ENCODE data around the gene CAMSAP2. TPM values are rescaled to one million over a fixed set of nuclear protein-coding genes. Genes with fewer than 3 reads are reported as not detected.

CAMSAP2 gene
- polyA plus RNA-seq, 2 of the 4 experiments (the other 2 are of a cell fraction): 17.3 to 28.5 TPM

DNA sequence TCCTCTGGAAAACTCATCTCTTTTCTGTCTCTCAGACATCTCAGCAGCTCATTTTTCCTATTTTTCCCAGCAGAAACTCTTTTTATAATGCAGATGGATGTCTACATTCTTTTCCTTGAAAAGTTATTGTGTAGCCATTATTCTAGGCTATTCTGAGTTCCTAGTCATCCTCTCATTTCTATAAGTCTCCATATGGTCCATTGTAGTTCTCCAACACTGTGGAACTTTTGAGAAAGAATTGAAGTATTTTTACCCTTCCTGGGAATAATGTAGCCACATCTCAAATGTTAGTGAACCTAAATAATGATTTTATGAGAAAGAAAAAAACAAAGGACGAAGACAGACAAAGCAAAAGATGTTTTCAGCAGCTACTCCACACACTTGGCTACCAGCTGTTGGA is 107.7 kb downstream of the CAMSAP2 start (continued):
- TF ChIP-seq FOXS1 (CRISPR knock-in tag; IDR thresholded peaks at IDR 0.05): no peak
- TF ChIP-seq MAFK (IDR thresholded peaks at IDR 0.05; ENCODE audit: partially characterized antibody): no peak
- TF ChIP-seq PHF8 (IDR thresholded peaks at IDR 0.05; ENCODE audit: borderline replicate concordance, low read depth): no peak
- TF ChIP-seq SMC3 (IDR thresholded peaks at IDR 0.05): no peak

DNA sequence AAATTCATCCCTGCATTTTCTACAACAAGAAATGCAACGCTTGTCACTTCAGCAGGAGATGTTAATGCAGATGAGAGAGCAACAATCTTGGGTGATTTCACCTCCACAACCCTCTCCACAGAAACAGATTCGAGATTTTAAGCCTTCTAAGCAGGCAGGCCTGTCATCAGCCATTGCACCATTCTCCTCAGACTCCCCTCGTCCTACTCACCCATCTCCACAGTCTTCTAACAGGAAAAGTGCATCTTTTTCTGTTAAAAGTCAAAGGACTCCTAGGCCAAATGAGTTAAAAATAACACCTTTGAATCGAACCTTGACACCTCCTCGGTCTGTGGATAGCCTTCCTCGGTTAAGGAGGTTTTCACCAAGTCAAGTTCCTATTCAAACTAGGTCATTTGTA is 110.7 kb downstream of the CAMSAP2 start:
- no peak for ATAC-seq
- POLR2A ChIA-PET: no interaction called here

DNA sequence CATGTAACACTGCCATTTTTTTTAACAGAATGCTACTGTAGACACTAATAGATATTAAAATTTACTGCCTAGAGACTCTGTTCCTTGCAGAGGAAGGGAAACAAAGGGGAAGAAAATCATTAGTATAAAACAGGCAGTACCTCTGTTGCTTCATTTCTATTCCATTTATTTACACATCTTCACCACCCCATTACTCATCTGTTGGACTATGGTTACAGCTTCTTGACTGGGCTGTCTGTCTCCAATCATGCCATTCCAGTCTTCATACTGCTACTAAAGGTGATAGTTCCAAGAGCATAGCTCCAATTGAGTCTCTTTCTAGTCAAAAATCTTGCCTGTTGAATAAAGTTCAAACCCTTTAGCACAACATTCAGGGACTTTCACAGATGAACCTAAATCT is 111.9 kb downstream of the CAMSAP2 start:
- Histone ChIP-seq H3K27ac (no peak overlapping the region), H3K4me1 (peaks cover 11% of the 10 kb centered on the region), H3K9me3 (no peaks in the 10 kb centered on the region), H3K4me3 (no peak overlapping the region), H3K4me2 (peak overlapping the region; percentile 15; the same call in 1 of the 3 replicates)
- ATAC-seq: peak in 1 of 2 experiments; percentile 54; a peak in 2 of 6 replicates
- no peak for TF ChIP-seq NR3C1 (IDR thresholded peaks at IDR 0.05)
- TF ChIP-seq KDM5A (IDR thresholded peaks at IDR 0.05): no peak
- TF ChIP-seq, protein P1, sequence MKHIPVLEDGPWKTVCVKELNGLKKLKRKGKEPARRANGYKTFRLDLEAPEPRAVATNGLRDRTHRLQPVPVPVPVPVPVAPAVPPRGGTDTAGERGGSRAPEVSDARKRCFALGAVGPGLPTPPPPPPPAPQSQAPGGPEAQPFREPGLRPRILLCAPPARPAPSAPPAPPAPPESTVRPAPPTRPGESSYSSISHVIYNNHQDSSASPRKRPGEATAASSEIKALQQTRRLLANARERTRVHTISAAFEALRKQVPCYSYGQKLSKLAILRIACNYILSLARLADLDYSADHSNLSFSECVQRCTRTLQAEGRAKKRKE (CRISPR knock-in tag; IDR thresholded peaks at IDR 0.05; ENCODE audit: low read depth): no peak
- no peak for TF ChIP-seq MAFK (IDR thresholded peaks at IDR 0.05; ENCODE audit: partially characterized antibody)
- TF ChIP-seq HOXB5 (CRISPR knock-in tag; IDR thresholded peaks at IDR 0.05): no peak
- TF ChIP-seq, protein P2, sequence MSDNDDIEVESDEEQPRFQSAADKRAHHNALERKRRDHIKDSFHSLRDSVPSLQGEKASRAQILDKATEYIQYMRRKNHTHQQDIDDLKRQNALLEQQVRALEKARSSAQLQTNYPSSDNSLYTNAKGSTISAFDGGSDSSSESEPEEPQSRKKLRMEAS (IDR thresholded peaks at IDR 0.05): no peak
- TF ChIP-seq FOSL2 (IDR thresholded peaks at IDR 0.05): no peak
- no peak for TF ChIP-seq FOSL2 (CRISPR knock-in tag; IDR thresholded peaks at IDR 0.05)
- no peak for TF ChIP-seq ESRRA (IDR thresholded peaks at IDR 0.05; ENCODE audit: borderline replicate concordance, low read length)
- TF ChIP-seq RAD21 (conservative IDR thresholded peaks at IDR 0.05 in 1 of 2, IDR thresholded peaks at IDR 0.05 in 1 of 2): no peak
- FAIRE-seq: peak; percentile 39
- ChIA-PET CTCF (interaction anchor here (1.3 to 1.4 kb wide), 2 partner anchors 121 to 264 kb away, joined by 3 to 4 read pairs; no protein-coding TSS in a partner anchor), POLR2A (no interaction called here)
- no peak for DNase-seq (ENCODE audit: low read depth in 1 of 2, low spot score in 1 of 2)

More for the DNA sequence above, 110.7 kb downstream of the CAMSAP2 start:
- Histone ChIP-seq H3K27ac (no peak overlapping the region), H3K9me3 (no peaks in the 10 kb centered on the region), H3K4me3 (no peak overlapping the region), H3K4me1 (peaks cover 11% of the 10 kb centered on the region), H3K4me2 (no peak overlapping the region)
- FAIRE-seq (no peak), DNase-seq (ENCODE audit: low read depth in 1 of 2, low spot score in 1 of 2) (no peak)
- 87% methylated on average over 6 of the region's 6 CpGs for WGBS (ENCODE audit: missing lambda C conversion rate)
- CTCF ChIA-PET: no interaction called here
- TF ChIP-seq TFCP2L1 (CRISPR knock-in tag; IDR thresholded peaks at IDR 0.05) (no peak), HOXA7 (CRISPR knock-in tag; IDR thresholded peaks at IDR 0.05) (no peak)

DNA sequence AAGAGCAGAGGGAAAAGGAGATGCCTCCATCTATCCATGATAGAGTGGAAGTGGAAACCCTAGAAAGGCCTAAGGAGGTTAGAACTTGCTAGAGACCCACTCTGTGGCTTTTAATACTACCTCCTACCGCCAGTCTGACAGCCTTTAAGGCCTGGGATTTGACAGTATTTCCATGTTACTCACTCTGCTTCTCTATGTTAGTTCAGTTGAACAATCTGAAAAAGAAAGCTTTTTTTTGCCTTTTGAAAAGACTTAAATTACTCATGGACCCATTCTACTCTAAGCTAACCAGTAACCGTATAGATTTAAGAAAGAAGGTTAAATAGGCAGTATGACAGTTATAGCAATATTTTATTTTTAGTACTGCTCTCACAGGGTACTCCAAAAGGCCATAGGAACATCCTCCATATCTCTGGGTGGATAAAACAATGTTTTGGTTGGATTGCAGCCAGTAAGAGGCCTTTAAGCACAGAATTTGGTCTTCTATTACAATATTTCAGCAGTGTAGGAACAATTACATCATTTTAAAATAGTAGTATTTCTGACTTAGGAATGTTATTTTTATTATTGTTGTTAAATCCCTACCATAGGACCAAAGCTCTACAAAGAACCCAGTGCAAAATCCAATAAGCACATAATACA is 118.1 kb downstream of the CAMSAP2 start:
- ChIA-PET CTCF (interaction anchor here (0.7 kb wide), 1 partner anchor 55 kb away, joined by 3 read pairs; no protein-coding TSS in a partner anchor), POLR2A (interaction anchor here (1.1 kb wide), 1 partner anchor 186 kb away, joined by 3 read pairs; no protein-coding TSS in a partner anchor)
- TF ChIP-seq POLR2A (IDR thresholded peaks at IDR 0.05; ENCODE audit: low read length): no peak
- TF ChIP-seq MYC (IDR thresholded peaks at IDR 0.05; ENCODE audit: borderline replicate concordance, low read length): no peak
- no peak for TF ChIP-seq ZC3H11A (IDR thresholded peaks at IDR 0.05)
- TF ChIP-seq RCOR1 (IDR thresholded peaks at IDR 0.05; ENCODE audit: low read depth, low read length): no peak
- TF ChIP-seq RNF2 (IDR thresholded peaks at IDR 0.05; ENCODE audit: borderline replicate concordance, low read depth): no peak
- TF ChIP-seq, protein P3, sequence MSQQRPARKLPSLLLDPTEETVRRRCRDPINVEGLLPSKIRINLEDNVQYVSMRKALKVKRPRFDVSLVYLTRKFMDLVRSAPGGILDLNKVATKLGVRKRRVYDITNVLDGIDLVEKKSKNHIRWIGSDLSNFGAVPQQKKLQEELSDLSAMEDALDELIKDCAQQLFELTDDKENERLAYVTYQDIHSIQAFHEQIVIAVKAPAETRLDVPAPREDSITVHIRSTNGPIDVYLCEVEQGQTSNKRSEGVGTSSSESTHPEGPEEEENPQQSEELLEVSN (IDR thresholded peaks at IDR 0.05; ENCODE audit: borderline replicate concordance, low read depth): no peak
- no peak for TF ChIP-seq POLR2AphosphoS2 (conservative IDR thresholded peaks at IDR 0.05; ENCODE audit: low read length)
- TF ChIP-seq, protein P4, sequence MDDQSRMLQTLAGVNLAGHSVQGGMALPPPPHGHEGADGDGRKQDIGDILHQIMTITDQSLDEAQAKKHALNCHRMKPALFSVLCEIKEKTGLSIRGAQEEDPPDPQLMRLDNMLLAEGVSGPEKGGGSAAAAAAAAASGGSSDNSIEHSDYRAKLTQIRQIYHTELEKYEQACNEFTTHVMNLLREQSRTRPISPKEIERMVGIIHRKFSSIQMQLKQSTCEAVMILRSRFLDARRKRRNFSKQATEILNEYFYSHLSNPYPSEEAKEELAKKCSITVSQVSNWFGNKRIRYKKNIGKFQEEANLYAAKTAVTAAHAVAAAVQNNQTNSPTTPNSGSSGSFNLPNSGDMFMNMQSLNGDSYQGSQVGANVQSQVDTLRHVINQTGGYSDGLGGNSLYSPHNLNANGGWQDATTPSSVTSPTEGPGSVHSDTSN (IDR thresholded peaks at IDR 0.05): no peak
- no peak for TF ChIP-seq SMC3 (IDR thresholded peaks at IDR 0.05)
- TF ChIP-seq ZNF302 (CRISPR knock-in tag; IDR thresholded peaks at IDR 0.05): no peak
- no peak for FAIRE-seq
- Histone ChIP-seq H3K4me3 (no peak overlapping the region), H3K4me1 (no peaks in the 10 kb centered on the region), H3K9me3 (no peaks in the 10 kb centered on the region), H3K4me2 (no peak overlapping the region), H3K27ac (no peak overlapping the region)
- no peak for DNase-seq (ENCODE audit: low read depth in 1 of 2, low spot score in 1 of 2)
- WGBS (ENCODE audit: missing lambda C conversion rate): 96% methylated on average over 2 of the region's 2 CpGs
- no peak for ATAC-seq

Data from A549 (cell line).